ENCODE results near the gene TAF4.
"Not testable (repeated sequence)": the region's sequence is repeated elsewhere in the genome, so short reads cannot be mapped to it uniquely, and the experiment has no call there.

Gene TAF4, protein sequence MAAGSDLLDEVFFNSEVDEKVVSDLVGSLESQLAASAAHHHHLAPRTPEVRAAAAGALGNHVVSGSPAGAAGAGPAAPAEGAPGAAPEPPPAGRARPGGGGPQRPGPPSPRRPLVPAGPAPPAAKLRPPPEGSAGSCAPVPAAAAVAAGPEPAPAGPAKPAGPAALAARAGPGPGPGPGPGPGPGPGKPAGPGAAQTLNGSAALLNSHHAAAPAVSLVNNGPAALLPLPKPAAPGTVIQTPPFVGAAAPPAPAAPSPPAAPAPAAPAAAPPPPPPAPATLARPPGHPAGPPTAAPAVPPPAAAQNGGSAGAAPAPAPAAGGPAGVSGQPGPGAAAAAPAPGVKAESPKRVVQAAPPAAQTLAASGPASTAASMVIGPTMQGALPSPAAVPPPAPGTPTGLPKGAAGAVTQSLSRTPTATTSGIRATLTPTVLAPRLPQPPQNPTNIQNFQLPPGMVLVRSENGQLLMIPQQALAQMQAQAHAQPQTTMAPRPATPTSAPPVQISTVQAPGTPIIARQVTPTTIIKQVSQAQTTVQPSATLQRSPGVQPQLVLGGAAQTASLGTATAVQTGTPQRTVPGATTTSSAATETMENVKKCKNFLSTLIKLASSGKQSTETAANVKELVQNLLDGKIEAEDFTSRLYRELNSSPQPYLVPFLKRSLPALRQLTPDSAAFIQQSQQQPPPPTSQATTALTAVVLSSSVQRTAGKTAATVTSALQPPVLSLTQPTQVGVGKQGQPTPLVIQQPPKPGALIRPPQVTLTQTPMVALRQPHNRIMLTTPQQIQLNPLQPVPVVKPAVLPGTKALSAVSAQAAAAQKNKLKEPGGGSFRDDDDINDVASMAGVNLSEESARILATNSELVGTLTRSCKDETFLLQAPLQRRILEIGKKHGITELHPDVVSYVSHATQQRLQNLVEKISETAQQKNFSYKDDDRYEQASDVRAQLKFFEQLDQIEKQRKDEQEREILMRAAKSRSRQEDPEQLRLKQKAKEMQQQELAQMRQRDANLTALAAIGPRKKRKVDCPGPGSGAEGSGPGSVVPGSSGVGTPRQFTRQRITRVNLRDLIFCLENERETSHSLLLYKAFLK

GRCh38 chr20:62065674-62066338 lies at the start of gene TAF4:
TSS of gene TAF4 (minus strand) at chr20:62065881. CDS start at chr20:62065810, 71 bp downstream.
- DNase-seq: no peak

DNA sequence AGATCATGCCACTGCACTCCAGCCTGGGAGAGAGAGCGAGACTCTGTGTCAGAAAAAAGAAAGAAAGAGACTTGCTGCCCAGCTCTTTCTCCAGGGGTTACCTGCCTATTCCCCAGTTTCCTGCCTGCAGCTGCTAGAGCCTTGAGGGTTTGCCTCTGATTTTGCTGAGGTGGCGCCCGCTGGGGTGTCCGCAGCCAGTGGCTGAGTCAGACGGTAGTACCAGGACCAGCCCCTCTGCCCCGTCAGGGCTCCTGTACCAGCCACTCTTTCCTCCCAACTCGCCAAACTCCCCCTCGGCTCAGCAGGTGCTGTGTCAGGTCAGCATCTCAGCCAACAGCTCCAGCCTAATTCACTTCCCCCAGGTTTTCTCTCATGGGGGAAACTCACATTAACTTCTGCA lies 49.2 kb upstream of the TAF4 start:
- no peak for DNase-seq

DNA sequence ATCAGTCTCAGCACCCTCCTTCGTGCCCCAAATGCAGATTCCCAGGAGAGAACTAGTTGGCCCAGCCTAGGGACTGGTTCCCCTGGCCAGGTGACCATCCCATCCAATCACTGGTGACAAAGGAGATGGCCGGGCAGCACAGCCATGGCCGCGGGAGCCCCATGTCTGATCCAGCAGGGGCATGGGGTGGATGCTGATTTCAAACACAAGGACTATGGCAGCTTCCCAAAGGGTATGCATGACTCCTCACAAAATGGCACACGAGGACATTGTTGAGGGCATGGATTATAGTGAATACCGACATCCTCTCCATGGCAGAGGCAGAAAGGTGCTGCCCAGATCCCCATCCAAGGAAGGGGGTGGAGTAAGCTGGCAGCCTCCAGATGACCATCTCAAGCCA lies 46.7 kb upstream of the TAF4 start:
- DNase-seq: no peak

GRCh38 chr20:62111148-62111547 lies 45.5 kb upstream of the TAF4 start:
- no peak for DNase-seq

GRCh38 chr20:62105592-62105991 lies 39.9 kb upstream of the TAF4 start:
- DNase-seq: no peak

- DNase-seq: no peak
Observed at GRCh38 chr20:62104791-62105345, 39.2 kb upstream of the TAF4 start.

DNA sequence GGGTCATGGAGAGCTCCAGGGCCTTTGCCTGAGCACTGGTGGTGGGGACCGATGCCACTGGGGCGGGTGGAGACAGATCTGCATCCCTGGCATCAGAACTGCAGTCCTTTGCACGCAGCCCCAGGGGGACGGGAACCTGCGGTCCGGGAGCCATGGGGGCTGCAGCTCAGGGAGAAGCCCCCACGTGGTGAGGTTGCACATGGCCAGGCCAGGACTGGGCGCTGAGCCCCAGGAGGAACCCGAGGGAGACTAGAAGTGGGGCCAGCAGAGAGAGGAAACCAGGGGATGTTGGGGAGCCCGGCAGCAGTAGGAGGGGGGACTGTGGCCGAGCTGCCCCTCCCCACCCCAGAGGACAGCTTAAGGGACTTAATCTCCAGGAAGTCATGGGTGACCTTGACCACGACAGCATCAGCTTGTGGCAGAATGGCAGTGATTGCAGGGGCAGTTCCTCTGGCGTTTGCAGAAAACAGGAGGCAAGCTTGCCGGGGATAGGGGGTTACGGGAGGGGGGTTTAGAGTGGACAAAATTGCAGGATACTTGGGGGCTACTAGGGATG lies 38.6 kb upstream of the TAF4 start:
- no peak for DNase-seq

DNA sequence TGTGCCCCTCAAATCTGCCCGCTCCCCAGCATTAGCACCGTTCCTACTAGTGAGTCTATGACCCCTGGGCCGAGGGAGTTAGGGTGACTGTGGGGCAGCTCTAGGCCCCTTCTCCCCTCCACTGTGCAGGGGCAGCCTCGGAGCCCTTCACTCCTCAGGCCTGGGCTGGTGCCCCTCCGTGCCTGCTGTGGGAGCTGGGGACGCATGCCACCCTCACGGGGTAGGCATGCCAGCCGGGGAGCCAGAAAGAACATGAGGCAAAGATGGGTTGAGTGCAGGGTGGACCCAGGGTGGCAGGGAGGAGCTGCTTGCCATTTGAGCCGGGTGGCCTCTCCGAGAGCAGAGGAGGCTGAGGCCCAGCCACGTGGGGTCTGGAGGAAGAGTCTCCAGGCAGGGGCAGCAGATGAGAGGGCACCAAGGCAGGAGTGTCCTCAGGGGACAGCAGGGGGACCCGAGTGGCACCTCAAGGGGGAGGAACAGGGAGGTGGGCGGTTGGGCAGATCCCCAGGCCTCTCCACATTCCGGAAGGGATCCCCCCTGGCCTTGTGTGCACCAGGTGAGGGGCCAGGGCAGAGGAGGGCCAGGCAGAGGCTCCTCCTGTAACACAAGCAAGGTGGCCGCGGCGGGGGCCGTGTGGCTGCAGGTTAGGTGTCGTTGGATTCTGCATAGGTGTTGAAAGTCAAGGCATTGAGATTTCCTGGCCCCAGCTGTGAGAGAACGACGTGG lies 38.0 kb upstream of the TAF4 start:
- DNase-seq: no peak

DNA sequence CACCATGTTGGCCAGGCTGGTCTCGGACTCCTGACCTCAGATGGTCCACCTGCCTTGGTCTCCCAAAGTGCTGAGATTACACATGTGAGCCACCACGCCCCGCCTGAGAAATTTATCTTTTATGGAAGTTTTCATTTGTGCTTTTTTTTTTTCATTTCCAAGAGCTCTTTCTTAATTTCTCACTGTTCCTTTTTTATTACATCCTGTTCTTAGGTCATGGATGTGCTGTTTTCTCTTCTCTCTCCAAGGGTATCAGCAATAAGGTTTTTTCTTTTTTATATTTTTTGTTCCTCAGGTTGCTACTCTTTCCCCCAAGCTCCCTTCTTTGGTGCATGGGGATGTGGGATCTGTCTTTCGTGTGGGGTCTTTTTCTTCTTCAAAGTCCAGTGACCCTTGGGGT lies 35.4 kb upstream of the TAF4 start:
- no peak for DNase-seq

- no peak for DNase-seq
Observed at GRCh38 chr20:62097881-62098407, 32.3 kb upstream of the TAF4 start.

DNA sequence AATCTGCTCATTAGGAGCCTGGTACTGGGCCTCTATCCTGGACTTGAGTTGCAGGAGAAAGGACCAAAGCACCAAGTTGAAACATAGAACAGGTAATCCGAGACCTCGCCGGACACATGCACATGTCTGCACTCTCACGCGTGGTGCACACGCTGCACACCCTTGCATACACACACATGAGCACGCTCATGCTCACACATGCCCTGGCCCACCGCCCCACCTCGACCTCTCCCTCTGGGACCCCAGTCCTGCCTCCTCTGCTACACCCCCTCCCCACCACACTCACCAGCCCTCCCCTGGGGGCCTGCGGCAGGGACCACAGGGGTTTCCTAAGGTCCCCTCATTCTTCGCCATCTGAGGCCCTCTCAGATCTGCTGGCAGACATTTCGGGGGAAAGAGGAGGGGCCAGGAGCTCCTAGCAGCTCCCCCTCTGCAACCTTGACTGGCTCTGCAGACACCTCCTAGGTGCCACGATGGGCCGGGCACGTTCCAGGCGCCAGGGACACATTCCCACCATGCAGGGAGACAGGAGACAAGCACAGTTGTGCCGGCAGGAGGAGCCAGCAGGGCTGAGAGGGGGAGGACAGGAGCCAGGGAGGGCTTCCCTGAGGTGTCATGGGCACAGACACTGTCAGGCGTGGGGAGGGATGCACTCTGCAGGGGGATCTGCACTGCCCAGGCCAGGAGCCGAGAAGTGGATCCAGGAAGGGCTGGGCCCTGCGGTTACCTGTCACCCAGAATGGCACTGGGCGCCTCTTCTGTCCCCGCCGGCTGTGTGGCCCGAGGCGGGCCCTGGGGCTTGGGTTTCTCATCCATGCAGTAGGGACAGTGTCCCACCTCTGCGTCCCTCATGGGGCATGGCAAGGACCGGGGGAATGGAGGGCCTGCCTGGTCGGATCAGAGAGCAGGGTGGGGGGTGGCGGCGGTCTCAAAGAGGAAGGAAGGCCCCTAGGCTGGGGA lies 31.0 kb upstream of the TAF4 start:
- DNase-seq: no peak

- no peak for DNase-seq
Observed at GRCh38 chr20:62089393-62089792, 23.7 kb upstream of the TAF4 start.

DNA sequence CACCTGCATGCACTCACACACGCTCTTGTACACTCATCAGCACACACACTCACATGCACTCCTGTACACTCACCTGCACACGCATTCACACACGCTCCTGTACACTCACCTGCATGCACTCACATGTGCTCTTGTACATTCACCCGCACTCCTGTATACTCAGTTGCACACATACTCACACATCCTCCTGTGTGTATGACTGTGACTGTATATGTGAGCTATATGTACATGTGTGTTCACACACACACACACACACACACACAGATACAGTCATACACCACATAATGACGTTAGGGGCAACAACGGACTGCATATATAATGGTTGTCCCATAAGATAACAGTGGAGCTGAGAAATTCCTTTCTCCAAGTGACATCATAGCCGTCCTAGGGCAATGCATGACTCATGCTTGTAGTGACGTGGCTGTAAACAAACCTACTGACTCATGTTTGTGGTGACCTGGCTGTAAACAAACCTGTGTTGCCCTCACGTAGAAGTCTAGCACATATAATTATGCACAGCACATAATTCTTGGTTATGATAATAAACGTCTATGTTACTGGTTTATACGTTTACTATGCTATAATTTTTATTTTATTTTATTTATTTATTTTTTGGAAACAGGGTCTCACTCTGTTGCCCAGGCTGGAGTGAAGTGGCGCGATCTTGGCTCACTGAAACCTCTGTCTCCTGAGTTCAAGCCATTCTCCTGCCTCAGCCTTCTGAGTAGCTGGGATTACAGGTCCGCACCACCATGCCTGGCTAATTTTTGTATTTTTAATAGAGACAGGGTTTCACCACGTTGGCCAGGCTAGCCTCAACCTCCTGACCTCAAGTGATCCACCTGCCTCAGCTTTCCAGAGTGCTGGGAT lies 22.8 kb upstream of the TAF4 start:
- DNase-seq: no peak

- DNase-seq: no peak
Observed at GRCh38 chr20:62087632-62088031, 22.0 kb upstream of the TAF4 start.

GRCh38 chr20:62087227-62087626 lies 21.5 kb upstream of the TAF4 start:
- no peak for DNase-seq

DNA sequence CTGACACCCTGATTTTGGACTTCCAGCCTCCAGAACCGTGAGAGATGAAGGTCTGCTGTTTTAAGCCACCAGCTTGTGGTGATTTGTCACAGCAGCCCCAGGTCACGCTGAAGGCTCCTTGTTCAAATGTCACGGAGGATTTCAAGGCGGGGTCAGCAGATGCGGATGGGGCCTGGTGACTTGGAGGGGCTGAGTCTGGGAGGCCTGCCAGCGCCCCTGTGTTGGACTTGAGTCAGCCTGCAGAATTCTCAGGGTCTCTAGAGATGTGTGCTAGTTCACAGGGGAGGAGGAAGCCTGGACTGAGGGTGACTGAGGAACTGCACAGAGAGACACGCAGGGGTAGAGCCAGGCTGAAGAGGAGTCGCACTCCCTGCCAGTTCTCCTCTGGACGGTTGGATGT lies 19.5 kb upstream of the TAF4 start:
- DNase-seq: no peak

DNA sequence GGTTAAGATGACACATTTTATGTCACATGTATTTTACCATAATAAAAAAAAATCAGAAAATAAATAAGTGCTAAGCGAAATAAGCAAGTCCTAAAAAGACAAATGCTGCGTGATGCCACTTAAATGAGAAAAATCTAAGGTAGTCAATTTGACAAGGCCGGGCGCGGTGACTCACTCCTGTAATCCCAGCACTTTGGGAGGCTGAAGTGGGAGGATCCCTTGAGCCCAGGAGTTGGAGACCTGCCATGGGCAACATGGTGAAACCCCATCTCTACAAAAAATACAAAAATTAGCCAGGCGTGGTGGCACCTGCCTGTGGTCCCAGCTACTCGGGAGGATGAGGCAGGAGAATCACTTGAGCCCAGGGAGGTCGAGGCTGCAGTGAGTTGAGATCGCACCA lies 18.5 kb upstream of the TAF4 start:
- not testable (repeated sequence) for DNase-seq

GRCh38 chr20:62083312-62083711 lies 17.6 kb upstream of the TAF4 start:
- no peak for DNase-seq
